PC-3 (cell line): Measurements from ENCODE around the gene MREG. TPM values are rescaled to one million over a fixed set of nuclear protein-coding genes. Genes with fewer than 3 reads are reported as not detected.
"Not testable (repeated sequence)": the region's sequence is repeated elsewhere in the genome, so short reads cannot be mapped to it uniquely, and the experiment has no call there.

ENCODE experiments used
- ATAC-seq: fragments of 200-7000 bp; cut with Tn5 transposase; 2 replicates; pipeline ENCODE4 v1.9.1; 2020; ENCODE audit warnings: mild to moderate bottlenecking, moderate library complexity
- BruUV-seq: library from RNA; stranded (reverse); fragments of 400-500 nt; replicated peaks from 2 replicates; lab custom pipeline; 2021; lab: Mats Ljungman, UMichigan
- CTCF ChIA-PET: fragments of 300-600 bp; sonication (Branson Sonifier 250); formaldehyde crosslinking; loops from one replicate; lab custom pipeline; 2022; ENCODE audit warnings: antibody characterized with exemption; lab: Charles Lee
- POLR2A ChIA-PET: fragments of 300-600 bp; sonication (Branson Sonifier 250); formaldehyde crosslinking; loops from one replicate; lab custom pipeline; 2022; ENCODE audit warnings: antibody characterized with exemption; ENCODE audit not compliant: unreplicated experiment; lab: Charles Lee
- DNase-seq: peaks from one replicate; pipeline ENCODE4 v3.0.0-alpha.2; 2015
- H2AFZ ChIP-seq: fragments of 300-600 bp; sonication (generic); 2 replicates; pipeline ENCODE4 v1.6.0; 2016; ENCODE audit warnings: antibody characterized with exemption, low read length
- H3F3A ChIP-seq: fragments of 300-600 bp; sonication (generic); one replicate; pipeline ENCODE4 v1.6.0; 2017; ENCODE audit warnings: antibody characterized with exemption, low read length, control low read depth, mild to moderate bottlenecking; ENCODE audit not compliant: unreplicated experiment
- H3K27ac ChIP-seq: fragments of 300-600 bp; sonication (generic); 2 replicates; pipeline ENCODE4 v1.5.1; 2016; ENCODE audit warnings: mild to moderate bottlenecking, low read length
- H3K27me3 ChIP-seq: fragments of 300-600 bp; sonication (generic); 2 replicates; pipeline ENCODE4 v1.6.1; 2016; ENCODE audit warnings: low read length, mixed read lengths
- H3K36me3 ChIP-seq: fragments of 300-600 bp; sonication (generic); 2 replicates; pipeline ENCODE4 v1.6.1; 2016; ENCODE audit warnings: low read depth, mixed run types, low read length, mixed read lengths
- H3K4me1 ChIP-seq: fragments of 300-600 bp; sonication (generic); 2 replicates; pipeline ENCODE4 v1.5.1; 2016; ENCODE audit warnings: low read length; ENCODE audit not compliant: insufficient read depth
- H3K4me2 ChIP-seq: fragments of 300-600 bp; sonication (generic); 2 replicates; pipeline ENCODE4 v1.6.0; 2016; ENCODE audit warnings: low read length
- H3K4me3 ChIP-seq: fragments of 300-600 bp; sonication (generic); 2 replicates; pipeline ENCODE4 v1.5.1; 2016; ENCODE audit warnings: mild to moderate bottlenecking, low read length, mixed read lengths
- H3K79me2 ChIP-seq: fragments of 300-600 bp; sonication (generic); 2 replicates; pipeline ENCODE4 v1.6.1; 2017; ENCODE audit warnings: low read length, mixed read lengths
- H3K9ac ChIP-seq: fragments of 300-600 bp; sonication (generic); 2 replicates; pipeline ENCODE4 v1.6.0; 2016; ENCODE audit warnings: mild to moderate bottlenecking, low read length
- H3K9me2 ChIP-seq: fragments of 300-600 bp; sonication (generic); replicated peaks from 2 replicates; pipeline ENCODE4 v1.6.1; 2016; ENCODE audit warnings: mixed run types, low read length, mixed read lengths
- H3K9me3 ChIP-seq: fragments of 300-600 bp; sonication (generic); 2 replicates; pipeline ENCODE4 v1.6.1; 2016; ENCODE audit warnings: low read length, mixed read lengths
- H4K20me1 ChIP-seq: fragments of 300-600 bp; sonication (generic); 2 replicates; pipeline ENCODE4 v1.6.1; 2016; ENCODE audit warnings: low read length, mixed read lengths
- EZH2 ChIP-seq: fragments of 300-600 bp; sonication (generic); IDR thresholded peaks from one replicate; pipeline ENCODE4 v1.6.1; 2017; ENCODE audit warnings: antibody characterized with exemption, mild to moderate bottlenecking, low read length; ENCODE audit not compliant: unreplicated experiment
- EZH2phosphoT487 ChIP-seq: fragments of 300-600 bp; sonication (generic); IDR thresholded peaks from 2 replicates; pipeline ENCODE4 v1.6.1; 2018; ENCODE audit warnings: mild to moderate bottlenecking, antibody characterized with exemption, low read length, borderline replicate concordance
- intact Hi-C: fragments of 100-400 bp; cut with micrococcal nuclease; formaldehyde crosslinking; loops from 2 replicates; pipeline ENCODE4 v1.9.0; 2023
- total RNA-seq: library from RNA; depleted of rRNA; stranded (reverse); fragments of >200 nt; gene quantifications from 2 replicates; pipeline ENCODE4 v1.2.3, GENCODE V29; 2014
- TF ChIP-seq, protein P1 (sequence below): fragments of 300-600 bp; sonication (generic); conservative IDR thresholded peaks from 2 replicates; pipeline ENCODE4 v1.5.1; 2017; ENCODE audit warnings: antibody characterized with exemption, low read depth, mild to moderate bottlenecking, low read length

Gene MREG
- total RNA-seq, 1 experiment from 2014 or later = 24.4 TPM

DNA sequence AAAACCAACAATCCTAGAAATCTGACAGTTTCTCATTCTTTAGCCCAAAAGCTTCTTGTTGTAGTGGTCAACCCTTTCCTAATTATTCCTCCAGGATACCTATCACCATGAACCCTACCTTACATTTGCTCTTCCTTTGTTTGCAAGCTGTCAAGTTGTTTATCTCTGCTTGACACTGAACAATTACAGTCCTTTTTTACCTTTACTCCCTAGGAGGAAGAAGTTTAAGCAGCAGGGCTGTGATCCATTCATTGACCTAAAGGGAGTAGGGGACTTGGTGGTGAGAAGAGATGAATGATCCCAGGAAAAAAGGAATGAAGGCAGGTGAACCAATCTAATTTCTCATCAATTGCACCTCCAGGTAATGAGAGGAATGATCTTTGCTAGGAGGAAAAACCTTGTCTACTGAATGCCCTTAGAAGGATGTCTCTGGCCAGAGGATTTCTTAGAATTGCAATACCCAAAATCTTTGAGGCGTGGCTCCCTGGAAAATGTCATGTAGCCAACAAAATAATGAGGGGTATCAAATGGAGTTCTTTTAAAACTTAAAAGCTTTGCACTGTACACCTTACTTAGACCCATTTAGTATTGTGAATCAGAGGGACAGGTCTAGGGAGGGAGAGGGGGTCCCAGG lies 47.7 kb downstream of the MREG start:
- POLR2A ChIA-PET = interaction anchor here (0.6 kb wide), 1 partner anchor 163 kb away, joined by 3 read pairs; no protein-coding TSS in a partner anchor
- intact Hi-C loops = no loop called here

DNA sequence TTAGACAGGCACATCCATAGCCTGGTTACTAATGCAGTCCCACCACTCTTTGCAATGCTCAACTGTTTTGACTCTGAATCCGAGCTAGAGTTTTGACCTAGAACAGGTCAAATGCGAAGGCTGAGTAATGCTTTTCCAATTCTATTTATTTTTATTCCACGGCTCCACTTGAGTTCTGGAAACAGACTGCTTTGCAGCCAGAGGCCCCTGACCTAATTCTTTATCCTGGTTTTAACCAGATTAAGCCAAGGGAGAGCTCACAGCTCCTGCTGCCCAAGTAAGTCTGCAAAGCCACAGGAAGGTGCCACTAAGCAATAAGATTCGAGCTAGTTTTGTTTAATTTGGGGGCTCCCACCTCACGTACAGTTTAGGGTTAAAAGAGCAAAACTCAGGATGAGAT lies 51.4 kb downstream of the MREG start:
- Histone ChIP-seq H3K27ac (no peak overlapping the region), H3K36me3 (no peaks in the 10 kb centered on the region), H3K9me2 (no peaks in the 10 kb centered on the region), H3K4me2 (no peak overlapping the region), H3K9ac (no peak overlapping the region), H3K27me3 (no peaks in the 10 kb centered on the region), H4K20me1 (no peaks in the 10 kb centered on the region), H3K4me1 (peaks cover 3% of the 10 kb centered on the region), H2AFZ (no peak overlapping the region), H3F3A (no peaks in the 10 kb centered on the region), H3K9me3 (no peaks in the 10 kb centered on the region), H3K79me2 (peaks cover 12% of the 10 kb centered on the region; the same call in 1 of the 2 replicates), H3K4me3 (no peak overlapping the region)
- no TSS peak for BruUV-seq
- CTCF ChIA-PET = no interaction called here
- TF ChIP-seq, protein P1, sequence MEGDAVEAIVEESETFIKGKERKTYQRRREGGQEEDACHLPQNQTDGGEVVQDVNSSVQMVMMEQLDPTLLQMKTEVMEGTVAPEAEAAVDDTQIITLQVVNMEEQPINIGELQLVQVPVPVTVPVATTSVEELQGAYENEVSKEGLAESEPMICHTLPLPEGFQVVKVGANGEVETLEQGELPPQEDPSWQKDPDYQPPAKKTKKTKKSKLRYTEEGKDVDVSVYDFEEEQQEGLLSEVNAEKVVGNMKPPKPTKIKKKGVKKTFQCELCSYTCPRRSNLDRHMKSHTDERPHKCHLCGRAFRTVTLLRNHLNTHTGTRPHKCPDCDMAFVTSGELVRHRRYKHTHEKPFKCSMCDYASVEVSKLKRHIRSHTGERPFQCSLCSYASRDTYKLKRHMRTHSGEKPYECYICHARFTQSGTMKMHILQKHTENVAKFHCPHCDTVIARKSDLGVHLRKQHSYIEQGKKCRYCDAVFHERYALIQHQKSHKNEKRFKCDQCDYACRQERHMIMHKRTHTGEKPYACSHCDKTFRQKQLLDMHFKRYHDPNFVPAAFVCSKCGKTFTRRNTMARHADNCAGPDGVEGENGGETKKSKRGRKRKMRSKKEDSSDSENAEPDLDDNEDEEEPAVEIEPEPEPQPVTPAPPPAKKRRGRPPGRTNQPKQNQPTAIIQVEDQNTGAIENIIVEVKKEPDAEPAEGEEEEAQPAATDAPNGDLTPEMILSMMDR = no peak
- TF ChIP-seq EZH2 = no peak
- TF ChIP-seq EZH2phosphoT487 = no peak
- POLR2A ChIA-PET = no interaction called here
- DNase-seq (no peak), ATAC-seq (no peak)
- intact Hi-C loops = no loop called here

More for the DNA sequence above, 47.7 kb downstream of the MREG start:
- Histone ChIP-seq H3K27me3 (no peaks in the 10 kb centered on the region), H3K27ac (no peak overlapping the region), H4K20me1 (no peaks in the 10 kb centered on the region), H3K79me2 (peaks cover 48% of the 10 kb centered on the region), H3K4me2 (no peak overlapping the region), H3K4me1 (peaks cover 17% of the 10 kb centered on the region), H3K9me3 (no peaks in the 10 kb centered on the region), H3K9me2 (no peaks in the 10 kb centered on the region), H3K9ac (no peak overlapping the region), H3F3A (no peaks in the 10 kb centered on the region), H2AFZ (no peak overlapping the region), H3K4me3 (no peak overlapping the region), H3K36me3 (no peaks in the 10 kb centered on the region)
- no TSS peak for BruUV-seq
- CTCF ChIA-PET = interaction anchor here (0.6 to 0.7 kb wide), 2 partner anchors 7 to 58 kb away, joined by 4 to 6 read pairs; no protein-coding TSS in a partner anchor
- DNase-seq = no peak
- TF ChIP-seq EZH2phosphoT487 (no peak), EZH2 (no peak)
- TF ChIP-seq, protein P1 = no peak
- ATAC-seq = no peak

DNA sequence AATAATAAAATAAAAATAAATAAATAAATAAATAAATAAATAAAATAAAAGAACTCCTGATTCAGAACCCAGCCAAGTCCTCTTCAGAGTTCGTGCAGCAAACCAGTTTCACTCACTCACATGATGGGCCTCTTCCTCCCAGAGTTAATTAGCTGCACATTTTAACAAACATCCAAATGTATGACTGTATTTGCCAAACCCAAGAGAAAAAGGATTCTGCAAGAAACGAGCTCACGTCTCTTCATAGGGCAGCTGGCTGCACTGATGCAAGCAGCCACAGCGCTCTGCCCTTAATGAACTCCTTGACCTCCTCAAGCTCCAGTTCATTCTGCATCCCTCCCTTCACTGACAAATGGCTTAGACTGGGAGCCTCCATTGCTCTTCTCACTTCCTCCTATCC lies 55.1 kb downstream of the MREG start:
- DNase-seq = no peak
- Histone ChIP-seq H4K20me1 (no peaks in the 10 kb centered on the region), H3K4me1 (no peaks in the 10 kb centered on the region), H3K4me3 (no peak overlapping the region), H3K9ac (no peak overlapping the region), H3K36me3 (no peaks in the 10 kb centered on the region), H3F3A (no peaks in the 10 kb centered on the region), H3K4me2 (no peak overlapping the region), H3K9me2 (no peaks in the 10 kb centered on the region), H3K79me2 (no peaks in the 10 kb centered on the region), H3K27ac (no peak overlapping the region), H3K27me3 (no peaks in the 10 kb centered on the region), H2AFZ (no peak overlapping the region), H3K9me3 (no peaks in the 10 kb centered on the region)
- intact Hi-C loops = no loop called here
- BruUV-seq = no TSS peak
- ChIA-PET POLR2A (no interaction called here), CTCF (interaction anchor here (0.6 kb wide), 1 partner anchor 8 kb away, joined by 6 read pairs; no protein-coding TSS in a partner anchor)
- no peak for TF ChIP-seq EZH2
- TF ChIP-seq, protein P1 = no peak
- no peak for TF ChIP-seq EZH2phosphoT487
- no peak for ATAC-seq

- H2AFZ ChIP-seq, POLR2A ChIA-PET, H3K79me2 ChIP-seq, H3K4me1 ChIP-seq, H3K27me3 ChIP-seq, H4K20me1 ChIP-seq, ATAC-seq, H3K36me3 ChIP-seq, DNase-seq, H3K27ac ChIP-seq, H3F3A ChIP-seq, CTCF ChIA-PET, H3K9me3 ChIP-seq, H3K4me3 ChIP-seq, H3K4me2 ChIP-seq, H3K9me2 ChIP-seq, H3K9ac ChIP-seq, BruUV-seq, intact Hi-C loops: not testable (repeated sequence)
Measured at GRCh38 chr2:215957354-215958122, 55.8 kb downstream of the MREG start.
